ENCODE measurements around the gene CLTC.

The CLTC gene

GRCh38 chr17:59723041-59723440 lies 103.3 kb downstream of the CLTC start:
- Histone ChIP-seq H3K27me3 (ENCODE audit: insufficient read depth, low read length) (no peaks in the 10 kb centered on the region), H3K27ac (ENCODE audit: low read depth, low read length) (no peak overlapping the region), H3K4me3 (ENCODE audit: low read depth, low read length) (no peak overlapping the region), H3K79me2 (ENCODE audit: control insufficient read depth, insufficient read depth, low read length, unreplicated experiment) (peaks cover 79% of the 10 kb centered on the region), H3K4me1 (ENCODE audit: control insufficient read depth, insufficient read depth, low read length, unreplicated experiment) (peaks cover 8% of the 10 kb centered on the region), H3K36me3 (ENCODE audit: insufficient read depth, low read length) (no peaks in the 10 kb centered on the region), H2AFZ (ENCODE audit: low read length, unreplicated experiment) (no peak overlapping the region)

GRCh38 chr17:59723607-59724006 lies 103.9 kb downstream of the CLTC start:
- no peaks in the 10 kb centered on the region for H3K27me3 ChIP-seq (ENCODE audit: insufficient read depth, low read length)
- H3K79me2 ChIP-seq (ENCODE audit: control insufficient read depth, insufficient read depth, low read length, unreplicated experiment) = peaks cover 80% of the 10 kb centered on the region
- no peak overlapping the region for H2AFZ ChIP-seq (ENCODE audit: low read length, unreplicated experiment)
- no peaks in the 10 kb centered on the region for H3K36me3 ChIP-seq (ENCODE audit: insufficient read depth, low read length)
- H3K27ac ChIP-seq (ENCODE audit: low read depth, low read length) = no peak overlapping the region
- no peak overlapping the region for H3K4me3 ChIP-seq (ENCODE audit: low read depth, low read length)
- H3K4me1 ChIP-seq (ENCODE audit: control insufficient read depth, insufficient read depth, low read length, unreplicated experiment) = peaks cover 8% of the 10 kb centered on the region

DNA sequence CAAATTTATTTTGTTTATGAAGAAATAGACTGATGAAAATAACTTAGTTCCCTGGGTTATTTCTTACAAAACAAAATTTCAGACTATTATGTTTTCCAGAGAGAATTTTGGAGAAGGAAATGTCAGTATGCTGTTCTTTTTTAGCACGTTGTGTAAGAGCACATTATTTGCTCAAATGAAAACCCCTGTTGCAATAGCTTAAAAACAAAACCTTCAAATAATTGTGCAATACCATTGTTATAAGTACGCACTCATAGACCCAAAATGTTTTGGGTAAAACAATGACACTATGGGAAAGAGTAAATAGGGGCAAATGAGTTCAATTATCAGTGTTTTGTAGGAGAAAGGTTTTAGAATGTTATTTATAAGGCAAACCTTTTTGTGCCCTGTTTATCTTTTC lies 106.0 kb downstream of the CLTC start:
- 0 out of 2 replicates have a peak, but pooled peaks cover 5% of the 10 kb centered on the region for H3K36me3 ChIP-seq (ENCODE audit: insufficient read depth, low read length)
- H3K4me1 ChIP-seq (ENCODE audit: control insufficient read depth, insufficient read depth, low read length, unreplicated experiment) = peaks cover 8% of the 10 kb centered on the region
- peak overlapping the region; percentile 52 for H3K4me3 ChIP-seq (ENCODE audit: low read depth, low read length)
- H3K27me3 ChIP-seq (ENCODE audit: insufficient read depth, low read length) = no peaks in the 10 kb centered on the region
- H3K27ac ChIP-seq (ENCODE audit: low read depth, low read length) = peak overlapping the region; percentile 71
- H3K79me2 ChIP-seq (ENCODE audit: control insufficient read depth, insufficient read depth, low read length, unreplicated experiment) = peaks cover 75% of the 10 kb centered on the region
- no peak overlapping the region for H2AFZ ChIP-seq (ENCODE audit: low read length, unreplicated experiment)

GRCh38 chr17:59727817-59728533 lies 108.3 kb downstream of the CLTC start:
- Histone ChIP-seq H3K27ac (ENCODE audit: low read depth, low read length) (no peak overlapping the region), H3K36me3 (ENCODE audit: insufficient read depth, low read length) (0 out of 2 replicates have a peak, but pooled peaks cover 5% of the 10 kb centered on the region), H3K27me3 (ENCODE audit: insufficient read depth, low read length) (no peaks in the 10 kb centered on the region), H3K4me1 (ENCODE audit: control insufficient read depth, insufficient read depth, low read length, unreplicated experiment) (peaks cover 8% of the 10 kb centered on the region), H3K79me2 (ENCODE audit: control insufficient read depth, insufficient read depth, low read length, unreplicated experiment) (peaks cover 52% of the 10 kb centered on the region), H3K4me3 (ENCODE audit: low read depth, low read length) (no peak overlapping the region), H2AFZ (ENCODE audit: low read length, unreplicated experiment) (no peak overlapping the region)

GRCh38 chr17:59730268-59730834 lies 110.7 kb downstream of the CLTC start:
- peaks cover 5% of the 10 kb centered on the region for H3K4me1 ChIP-seq (ENCODE audit: control insufficient read depth, insufficient read depth, low read length, unreplicated experiment)
- H3K79me2 ChIP-seq (ENCODE audit: control insufficient read depth, insufficient read depth, low read length, unreplicated experiment) = peaks cover 44% of the 10 kb centered on the region
- no peak overlapping the region for H3K27ac ChIP-seq (ENCODE audit: low read depth, low read length)
- H2AFZ ChIP-seq (ENCODE audit: low read length, unreplicated experiment) = no peak overlapping the region
- H3K36me3 ChIP-seq (ENCODE audit: insufficient read depth, low read length) = 0 out of 2 replicates have a peak, but pooled peaks cover 6% of the 10 kb centered on the region
- H3K27me3 ChIP-seq (ENCODE audit: insufficient read depth, low read length) = no peaks in the 10 kb centered on the region
- no peak overlapping the region for H3K4me3 ChIP-seq (ENCODE audit: low read depth, low read length)

- Histone ChIP-seq H3K27me3 (ENCODE audit: insufficient read depth, low read length) (no peaks in the 10 kb centered on the region), H3K36me3 (ENCODE audit: insufficient read depth, low read length) (0 out of 2 replicates have a peak, but pooled peaks cover 13% of the 10 kb centered on the region), H3K27ac (ENCODE audit: low read depth, low read length) (no peak overlapping the region), H2AFZ (ENCODE audit: low read length, unreplicated experiment) (no peak overlapping the region), H3K4me1 (ENCODE audit: control insufficient read depth, insufficient read depth, low read length, unreplicated experiment) (no peaks in the 10 kb centered on the region), H3K4me3 (ENCODE audit: low read depth, low read length) (no peak overlapping the region), H3K79me2 (ENCODE audit: control insufficient read depth, insufficient read depth, low read length, unreplicated experiment) (peaks cover 20% of the 10 kb centered on the region)
Observed at GRCh38 chr17:59733697-59734096, 114.0 kb downstream of the CLTC start.

- H3K27ac ChIP-seq (ENCODE audit: low read depth, low read length) = no peak overlapping the region
- no peaks in the 10 kb centered on the region for H3K27me3 ChIP-seq (ENCODE audit: insufficient read depth, low read length)
- no peak overlapping the region for H2AFZ ChIP-seq (ENCODE audit: low read length, unreplicated experiment)
- no peaks in the 10 kb centered on the region for H3K4me1 ChIP-seq (ENCODE audit: control insufficient read depth, insufficient read depth, low read length, unreplicated experiment)
- H3K36me3 ChIP-seq (ENCODE audit: insufficient read depth, low read length) = 0 out of 2 replicates have a peak, but pooled peaks cover 13% of the 10 kb centered on the region
- H3K79me2 ChIP-seq (ENCODE audit: control insufficient read depth, insufficient read depth, low read length, unreplicated experiment) = peaks cover 15% of the 10 kb centered on the region
- no peak overlapping the region for H3K4me3 ChIP-seq (ENCODE audit: low read depth, low read length)
Observed at GRCh38 chr17:59734226-59734625, 114.5 kb downstream of the CLTC start.

DNA sequence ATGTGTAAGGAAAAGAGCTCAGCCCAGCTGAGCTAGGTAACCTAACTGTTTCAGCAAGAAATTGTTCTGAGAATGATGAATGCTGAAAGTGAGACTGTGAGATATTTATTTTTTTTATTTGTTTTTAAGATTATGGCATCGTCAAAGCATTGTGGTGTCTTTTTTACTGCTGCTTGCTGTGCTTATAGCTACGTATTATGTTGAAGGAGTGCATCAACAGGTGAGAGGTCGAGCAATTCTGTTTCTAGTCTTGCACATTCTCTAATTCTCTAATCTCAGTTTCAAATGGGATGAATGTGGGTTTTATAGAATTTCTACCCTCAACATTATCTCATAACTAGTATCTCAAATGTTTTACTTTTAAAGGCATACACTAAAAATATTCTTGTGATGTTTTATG lies 117.6 kb downstream of the CLTC start:
- H3K36me3 ChIP-seq (ENCODE audit: insufficient read depth, low read length) = peaks cover 13% of the 10 kb centered on the region; the same call in 1 of the 2 replicates
- H3K79me2 ChIP-seq (ENCODE audit: control insufficient read depth, insufficient read depth, low read length, unreplicated experiment) = peaks cover 7% of the 10 kb centered on the region
- H3K27ac ChIP-seq (ENCODE audit: low read depth, low read length) = no peak overlapping the region
- H3K27me3 ChIP-seq (ENCODE audit: insufficient read depth, low read length) = no peaks in the 10 kb centered on the region
- no peaks in the 10 kb centered on the region for H3K4me1 ChIP-seq (ENCODE audit: control insufficient read depth, insufficient read depth, low read length, unreplicated experiment)
- H2AFZ ChIP-seq (ENCODE audit: low read length, unreplicated experiment) = no peak overlapping the region
- H3K4me3 ChIP-seq (ENCODE audit: low read depth, low read length) = no peak overlapping the region

GRCh38 chr17:59743842-59744241 lies 124.1 kb downstream of the CLTC start:
- H2AFZ ChIP-seq (ENCODE audit: low read length, unreplicated experiment) = no peak overlapping the region
- no peak overlapping the region for H3K4me3 ChIP-seq (ENCODE audit: low read depth, low read length)

DNA sequence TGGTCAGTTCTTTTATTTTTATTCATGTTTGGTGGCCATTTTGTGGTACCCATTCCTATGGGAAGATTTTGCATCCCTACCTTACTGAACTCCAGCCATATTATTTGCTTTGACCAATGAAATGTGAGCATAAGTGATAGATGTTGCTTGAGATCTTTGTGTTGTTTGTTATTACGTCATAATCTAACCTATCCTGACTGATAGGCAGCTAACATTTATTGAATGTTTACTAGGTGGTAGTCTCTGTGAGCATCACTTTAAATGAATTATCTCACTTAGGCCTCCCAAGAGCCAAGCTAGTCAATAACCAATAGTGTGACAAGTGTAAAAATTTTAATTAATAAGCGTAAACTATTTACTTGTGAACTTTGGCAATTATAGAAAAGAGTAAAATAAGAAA lies 125.3 kb downstream of the CLTC start:
- Histone ChIP-seq H3K36me3 (ENCODE audit: insufficient read depth, low read length) (peaks cover 24% of the 10 kb centered on the region), H3K4me1 (ENCODE audit: control insufficient read depth, insufficient read depth, low read length, unreplicated experiment) (no peaks in the 10 kb centered on the region), H3K4me3 (ENCODE audit: low read depth, low read length) (no peak overlapping the region), H3K79me2 (ENCODE audit: control insufficient read depth, insufficient read depth, low read length, unreplicated experiment) (no peaks in the 10 kb centered on the region), H2AFZ (ENCODE audit: low read length, unreplicated experiment) (no peak overlapping the region), H3K27ac (ENCODE audit: low read depth, low read length) (no peak overlapping the region), H3K27me3 (ENCODE audit: insufficient read depth, low read length) (no peaks in the 10 kb centered on the region)

More at GRCh38 chr17:59743842-59744241, 124.1 kb downstream of the CLTC start:
- H3K79me2 ChIP-seq (ENCODE audit: control insufficient read depth, insufficient read depth, low read length, unreplicated experiment) = no peaks in the 10 kb centered on the region
- peaks cover 24% of the 10 kb centered on the region for H3K36me3 ChIP-seq (ENCODE audit: insufficient read depth, low read length)
- H3K27me3 ChIP-seq (ENCODE audit: insufficient read depth, low read length) = no peaks in the 10 kb centered on the region
- H3K4me1 ChIP-seq (ENCODE audit: control insufficient read depth, insufficient read depth, low read length, unreplicated experiment) = no peaks in the 10 kb centered on the region
- H3K27ac ChIP-seq (ENCODE audit: low read depth, low read length) = no peak overlapping the region
